GM19372 (cell line): Measurements from ENCODE around the gene ZNF609.

Experiments used
- ATAC-seq: cut with Tn5 transposase; IDR thresholded peaks from one replicate; pipeline ENCODE4 v1.9.1; 2021; ENCODE audit warnings: mild to moderate bottlenecking, low read depth, moderate library complexity; ENCODE audit not compliant: unreplicated experiment

The ZNF609 gene

DNA sequence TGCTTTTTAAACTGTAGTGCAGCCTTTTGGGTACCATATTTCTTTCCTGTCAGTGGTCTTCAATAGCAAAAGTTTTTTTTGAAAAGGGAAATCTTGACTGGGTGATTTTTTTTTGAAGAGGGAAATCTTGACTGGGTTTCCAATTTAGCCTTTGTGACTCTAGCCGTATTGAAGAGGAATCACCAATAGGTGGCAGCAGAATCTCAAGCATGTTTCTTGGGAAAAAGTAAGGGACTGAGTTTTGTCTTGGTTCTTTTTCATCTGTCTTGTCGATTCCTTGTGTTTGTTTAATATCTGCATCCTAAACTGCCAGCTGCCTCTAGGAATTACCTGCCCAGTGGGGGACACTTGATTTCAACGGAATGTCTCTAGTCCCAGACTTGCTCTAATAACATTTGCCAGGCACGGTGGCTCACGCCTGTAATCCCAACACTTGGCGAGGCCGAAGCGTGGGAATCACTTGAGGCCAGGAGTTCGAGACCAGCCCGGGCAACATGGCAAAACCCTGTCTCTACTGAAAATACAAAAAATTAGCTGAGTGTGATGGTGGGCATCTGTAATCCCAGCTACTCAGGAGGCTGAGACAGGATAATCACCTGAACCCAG is 225.9 kb downstream of the ZNF609 start:
- no peak for ATAC-seq

DNA sequence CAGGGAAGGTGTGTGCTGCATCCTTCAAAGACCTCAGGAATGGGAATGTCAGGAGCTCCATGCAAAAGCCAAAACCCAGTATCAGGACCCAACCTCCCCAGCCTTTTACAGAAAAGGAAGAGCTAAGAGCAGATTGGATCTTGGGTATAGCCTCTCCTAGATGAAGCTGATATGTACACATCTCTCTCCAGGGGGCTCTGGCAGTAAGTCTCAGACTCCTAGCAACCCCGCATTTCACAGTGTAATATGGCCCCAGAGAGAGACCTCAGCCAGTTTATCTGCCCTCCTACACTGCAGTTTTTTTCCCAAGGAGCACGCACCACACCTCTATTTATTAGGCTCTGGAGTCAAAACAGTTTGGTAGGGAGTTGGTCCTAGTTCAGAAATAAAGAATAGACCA is 226.8 kb downstream of the ZNF609 start:
- no peak for ATAC-seq

DNA sequence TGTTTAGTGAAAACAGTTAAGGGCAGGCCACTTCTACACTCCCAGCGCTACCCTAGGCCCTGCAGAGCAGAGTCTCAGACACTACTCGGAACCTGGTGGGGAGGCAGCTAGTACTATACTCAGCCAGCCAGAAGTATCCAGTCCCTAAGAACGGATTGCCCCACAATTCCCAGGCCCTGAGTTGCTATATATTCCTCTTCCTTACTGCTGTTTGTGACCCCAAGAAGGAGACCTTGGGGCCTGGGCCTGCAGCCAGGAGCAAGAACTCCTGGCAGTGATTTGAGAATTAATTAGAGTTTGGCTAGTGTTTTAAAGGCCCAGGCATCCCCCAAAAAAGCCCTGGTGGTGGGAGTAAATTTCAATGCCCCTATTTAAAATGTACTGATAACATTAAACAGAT is 227.3 kb downstream of the ZNF609 start:
- ATAC-seq, result no peak

DNA sequence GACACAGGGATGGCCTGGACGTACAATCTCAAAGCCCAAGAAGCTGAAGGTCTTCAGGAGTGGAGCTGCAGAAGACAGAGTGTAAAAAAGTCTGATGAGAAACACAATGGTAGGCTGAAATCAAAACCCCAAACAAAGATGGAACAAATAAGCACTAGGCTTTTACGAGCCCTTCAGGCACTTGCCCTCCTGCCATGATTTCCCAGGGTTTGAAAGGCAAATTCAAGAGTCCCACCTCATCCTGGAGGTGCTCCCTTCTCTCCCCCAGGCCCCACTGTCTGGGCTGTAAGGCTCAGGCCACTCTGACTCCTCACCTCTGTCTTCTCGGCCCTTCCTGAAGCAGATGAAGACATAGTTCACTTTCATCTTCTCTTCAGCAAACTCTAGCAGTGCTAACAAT is 228.4 kb downstream of the ZNF609 start:
- ATAC-seq, result no peak

DNA sequence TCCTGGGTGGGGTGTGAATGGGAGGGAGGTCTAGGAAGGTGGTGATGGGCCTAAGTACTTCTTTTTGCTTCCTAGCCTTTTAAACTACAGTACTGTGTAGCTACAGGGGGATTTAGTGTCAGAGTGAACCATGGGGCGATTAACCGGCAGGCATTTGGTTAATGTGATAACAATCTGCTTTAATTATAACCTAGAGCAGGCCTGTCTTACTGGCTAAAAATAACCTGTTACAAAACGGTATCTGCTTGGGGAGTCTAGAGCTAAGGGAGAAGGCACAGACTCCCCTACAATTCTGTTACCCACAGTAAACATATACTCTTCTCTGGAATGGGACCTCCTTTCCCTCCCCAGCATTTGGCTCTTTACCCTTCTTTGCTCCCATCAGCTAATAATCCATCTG is 229.6 kb downstream of the ZNF609 start:
- ATAC-seq, result no peak

DNA sequence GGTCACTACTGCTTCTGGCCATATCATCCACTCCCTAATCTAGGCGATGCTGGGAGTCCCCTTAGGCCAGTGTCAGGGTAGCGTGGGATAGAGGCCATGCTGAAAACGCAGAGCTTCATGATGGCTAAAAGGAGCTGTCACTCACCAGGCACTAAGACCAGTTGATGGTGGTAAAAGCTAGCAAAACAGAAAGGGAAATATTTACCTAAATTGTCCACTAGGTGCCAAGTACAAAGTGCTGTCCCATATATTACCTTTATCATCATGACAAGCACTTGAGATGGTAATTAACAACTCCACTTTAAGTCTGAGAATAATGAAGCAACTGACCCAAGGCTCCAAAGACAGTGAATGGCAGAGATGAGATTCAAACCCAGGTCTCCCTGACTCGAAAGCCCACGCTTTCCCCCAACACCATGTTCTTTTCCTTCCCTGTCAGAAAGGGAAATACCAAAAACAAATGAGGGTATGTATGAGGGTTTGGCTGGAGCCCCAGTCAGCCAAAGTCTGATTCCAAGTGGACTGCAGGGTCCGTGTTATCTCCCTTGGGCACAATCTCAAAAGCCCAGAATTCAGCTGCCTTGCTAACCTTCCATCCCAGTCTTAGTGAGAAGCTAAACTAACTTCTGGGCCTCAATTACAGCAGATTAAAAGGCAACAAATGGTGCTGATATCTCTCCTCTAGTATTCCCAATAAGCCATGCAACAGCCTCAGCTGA is 230.4 kb downstream of the ZNF609 start:
- ATAC-seq, result no peak

DNA sequence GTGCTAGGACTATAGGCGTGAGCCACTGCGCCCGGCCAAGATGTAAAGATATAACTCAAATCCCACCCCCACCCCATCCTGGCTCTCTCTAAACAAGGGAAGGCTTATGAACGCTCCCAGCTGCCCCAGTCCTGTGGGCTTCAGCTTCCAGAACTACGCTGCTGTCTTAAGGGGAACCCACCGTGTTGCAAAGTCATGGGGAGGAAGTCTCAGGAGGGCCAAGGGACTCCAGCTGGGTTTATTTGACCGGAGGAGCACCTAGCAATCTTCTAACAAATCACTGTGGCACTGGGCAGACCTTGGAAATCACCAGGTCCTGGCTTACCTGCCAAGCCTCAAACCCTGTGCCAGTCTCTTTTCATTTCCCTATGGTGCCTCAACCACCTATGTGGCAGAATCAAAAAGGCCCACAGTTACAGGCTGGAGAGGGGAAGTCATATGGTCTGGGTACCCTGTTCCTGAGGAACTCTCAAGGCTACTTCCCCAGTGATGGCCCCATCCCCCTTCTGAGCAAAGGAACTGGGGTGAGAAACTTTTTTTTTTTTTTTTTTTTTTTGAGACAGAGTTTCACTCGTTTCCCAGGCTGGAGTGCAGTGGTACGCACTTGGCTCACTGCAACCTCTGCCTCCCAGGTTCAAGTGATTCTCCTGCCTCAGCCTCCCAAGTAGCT is 231.7 kb downstream of the ZNF609 start:
- ATAC-seq, result no peak

DNA sequence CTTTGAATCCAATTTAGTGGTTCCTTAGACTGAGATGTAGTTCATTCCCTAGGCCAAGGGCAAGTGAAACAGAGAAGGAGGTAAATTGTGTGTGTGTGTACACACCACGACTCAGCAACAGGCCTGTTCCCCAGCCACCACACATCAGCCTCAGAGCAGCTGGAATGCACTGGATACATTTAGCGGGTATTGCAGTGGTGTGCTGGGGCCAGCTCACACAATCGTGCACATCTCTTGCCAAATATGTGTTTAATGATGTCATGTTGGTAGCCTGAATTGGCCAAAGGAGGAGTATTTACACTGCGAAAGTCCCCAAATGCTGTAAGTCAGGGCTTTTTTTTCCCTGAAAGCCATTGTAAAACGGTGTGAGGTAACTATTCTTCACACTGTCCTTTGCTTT is 232.8 kb downstream of the ZNF609 start:
- ATAC-seq, result no peak

DNA sequence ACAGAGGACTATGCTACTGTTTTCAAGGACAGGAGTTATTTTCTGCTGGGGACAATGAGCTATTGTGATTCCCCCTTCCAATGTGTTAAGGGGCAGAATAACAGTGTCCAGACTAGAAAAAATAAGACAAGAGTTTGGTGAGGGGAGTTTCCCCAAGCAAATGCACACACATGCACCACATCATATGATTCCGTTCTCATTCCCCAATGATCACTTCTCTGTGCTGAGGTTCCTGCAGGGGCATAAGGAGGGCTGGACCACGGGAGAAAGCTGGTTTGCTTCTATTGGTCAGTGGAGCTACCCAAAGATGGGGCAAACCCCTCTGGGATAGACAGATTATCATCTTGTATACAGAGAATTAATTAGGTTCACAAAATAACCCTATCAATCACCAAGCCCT is 234.4 kb downstream of the ZNF609 start:
- no peak for ATAC-seq

DNA sequence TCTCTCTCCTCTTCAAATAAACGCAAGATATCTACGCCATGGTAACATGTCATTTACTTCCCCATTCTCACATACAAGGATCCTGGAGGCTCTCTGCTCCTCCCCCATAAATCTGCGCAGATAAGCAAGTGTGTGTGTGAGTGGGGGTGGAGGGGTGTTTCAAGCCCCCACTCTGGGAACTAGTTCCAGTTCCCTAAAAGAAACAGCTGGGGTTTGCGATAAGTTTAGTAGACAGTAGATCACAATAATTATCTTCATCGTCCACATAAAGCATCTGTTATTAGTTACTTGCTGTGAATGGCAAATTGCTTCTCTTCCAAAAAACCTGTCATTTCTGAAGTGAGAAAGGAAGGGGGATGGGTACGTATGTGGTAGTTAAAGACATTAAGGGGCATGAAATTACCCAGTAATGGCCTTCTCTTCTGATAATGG is 235.2 kb downstream of the ZNF609 start:
- no peak for ATAC-seq

DNA sequence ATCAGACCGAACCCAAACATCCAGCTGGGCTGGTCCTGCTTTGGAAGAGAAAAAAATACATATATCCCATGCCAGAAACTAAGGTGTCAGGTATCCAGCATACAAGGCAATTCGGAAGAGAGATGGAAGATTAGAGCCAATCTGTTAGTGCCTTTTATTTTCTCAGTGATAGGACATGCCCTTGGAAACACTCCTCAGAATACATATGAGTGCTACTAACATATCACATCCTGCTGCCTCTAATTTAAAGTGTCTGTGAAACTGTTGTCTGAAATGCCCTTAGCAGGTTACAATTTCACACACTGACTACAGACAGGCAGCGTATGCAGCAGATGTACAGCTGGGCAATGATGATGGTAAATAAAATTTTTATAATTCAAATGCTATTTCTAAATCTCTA is 236.1 kb downstream of the ZNF609 start:
- ATAC-seq, result no peak

DNA sequence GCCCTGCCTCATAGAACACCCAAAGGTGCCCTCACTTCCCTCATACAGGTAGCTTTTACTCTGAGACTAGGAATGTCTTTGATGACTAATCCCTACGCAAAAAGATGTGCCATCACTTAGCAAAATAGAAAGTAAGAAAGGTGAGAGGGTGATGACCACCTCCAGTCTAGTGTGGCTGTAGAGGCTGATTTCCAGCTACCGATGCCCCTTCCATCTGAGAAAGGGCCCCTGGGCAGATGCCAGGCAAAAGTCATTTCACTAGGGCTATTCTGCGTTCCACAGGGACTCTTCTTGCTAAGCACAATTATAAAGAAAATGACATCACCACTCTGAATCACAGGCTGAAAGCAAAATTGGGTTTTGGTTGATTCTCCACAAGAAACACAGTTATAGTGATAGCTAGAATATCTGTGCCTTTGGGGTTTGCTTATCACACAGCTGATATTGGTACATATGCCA is 237.6 kb downstream of the ZNF609 start:
- ATAC-seq, result no peak

DNA sequence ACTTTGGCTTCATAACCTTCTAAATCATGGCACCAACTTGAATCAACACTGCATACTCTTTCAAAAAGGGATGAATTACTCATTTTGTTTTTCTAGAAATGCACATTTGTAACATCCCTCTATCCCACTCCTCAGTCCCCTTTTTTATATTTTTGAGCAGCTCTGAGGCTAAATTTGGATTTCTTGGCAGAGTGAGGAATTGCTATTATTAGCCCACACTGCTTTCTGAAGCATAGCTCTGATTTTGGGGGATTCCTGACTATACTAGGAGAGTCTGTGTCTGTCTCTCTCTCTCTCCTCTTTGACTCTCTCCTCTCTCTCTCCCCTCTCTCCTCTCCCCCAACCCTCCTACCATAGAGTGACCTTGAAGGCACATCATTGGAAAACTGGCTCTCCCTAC is 238.4 kb downstream of the ZNF609 start:
- ATAC-seq, result no peak

DNA sequence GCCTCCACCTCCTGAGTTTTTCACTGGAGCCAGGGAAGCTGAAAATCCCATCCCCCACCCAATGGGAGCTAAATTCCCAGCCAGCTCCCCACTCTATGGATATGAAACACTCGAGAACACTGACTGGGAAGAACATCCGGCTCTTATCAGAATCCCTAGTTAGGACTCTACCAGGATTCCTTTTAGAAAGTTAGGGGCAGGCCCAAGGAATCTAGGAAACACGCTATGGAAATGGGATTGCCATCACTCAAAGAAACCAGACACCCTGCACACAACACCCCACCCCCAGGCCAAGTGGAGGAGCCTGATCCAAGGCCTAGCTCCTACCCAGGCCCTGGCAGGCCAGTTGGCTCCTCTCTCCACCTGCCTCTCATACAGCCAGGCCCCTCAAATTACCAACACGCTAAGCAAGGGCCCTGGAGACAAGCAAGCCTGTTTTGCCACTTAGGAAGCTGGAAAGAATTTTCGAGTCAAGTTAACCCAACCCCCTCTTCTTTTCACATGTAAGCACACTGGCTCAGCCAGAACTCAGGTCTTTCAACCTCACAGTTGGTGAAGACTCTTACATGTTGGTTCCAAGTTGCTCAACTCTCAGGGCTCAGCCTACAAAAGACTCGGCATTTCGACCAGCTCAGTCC is 239.5 kb downstream of the ZNF609 start:
- ATAC-seq, result no peak

DNA sequence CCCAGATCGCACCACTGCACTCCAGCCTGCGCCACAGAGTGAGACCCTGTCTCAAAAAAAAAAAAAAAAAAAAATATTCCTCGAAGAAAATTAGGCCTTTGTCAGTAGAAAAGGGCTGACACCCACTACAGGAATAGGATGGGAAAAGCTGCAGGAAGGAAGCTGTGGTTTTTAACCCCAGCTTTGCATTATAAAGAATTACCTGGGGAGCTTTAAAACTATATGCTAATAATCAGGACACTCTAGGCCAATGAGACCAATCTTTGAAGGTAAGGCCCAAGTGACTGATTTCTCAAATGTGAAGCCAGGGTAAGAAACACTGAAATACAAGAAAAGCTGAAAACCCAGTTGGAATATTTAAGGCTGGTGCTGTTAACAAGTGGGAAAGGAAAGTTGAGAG is 240.7 kb downstream of the ZNF609 start:
- no peak for ATAC-seq

DNA sequence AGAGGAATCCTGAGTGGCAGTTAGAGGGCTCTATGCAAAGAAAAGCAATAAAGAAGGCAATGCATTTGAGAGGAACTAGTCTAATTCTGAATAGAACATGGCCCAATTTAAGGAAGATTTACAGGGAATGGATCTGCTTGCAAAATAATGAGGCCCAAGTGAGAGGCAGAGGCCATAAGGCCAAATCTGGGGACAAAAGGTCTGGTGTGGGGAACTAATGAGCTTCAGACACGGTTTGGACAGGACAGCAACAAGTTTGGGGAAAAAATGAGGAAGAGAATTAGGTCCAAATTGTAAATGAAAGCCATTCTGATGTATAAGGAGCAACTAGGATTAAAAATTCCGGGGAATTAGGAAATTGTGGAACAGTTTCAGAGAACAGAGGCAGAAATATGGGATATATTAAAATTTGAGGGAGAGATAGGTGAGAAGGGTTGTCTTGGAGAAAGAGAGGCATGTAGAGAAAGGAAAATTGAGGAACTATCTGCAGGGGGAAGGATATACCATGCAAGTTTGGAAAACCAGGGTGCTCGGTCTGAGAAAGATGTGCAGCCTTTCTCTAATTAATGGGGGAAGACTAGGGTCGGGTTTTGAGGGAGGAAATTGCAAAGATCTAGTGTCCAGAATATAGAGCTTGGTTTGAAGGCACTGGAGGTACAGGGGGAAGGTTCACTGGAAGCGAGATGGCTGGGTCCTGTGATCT is 241.3 kb downstream of the ZNF609 start:
- no peak for ATAC-seq

DNA sequence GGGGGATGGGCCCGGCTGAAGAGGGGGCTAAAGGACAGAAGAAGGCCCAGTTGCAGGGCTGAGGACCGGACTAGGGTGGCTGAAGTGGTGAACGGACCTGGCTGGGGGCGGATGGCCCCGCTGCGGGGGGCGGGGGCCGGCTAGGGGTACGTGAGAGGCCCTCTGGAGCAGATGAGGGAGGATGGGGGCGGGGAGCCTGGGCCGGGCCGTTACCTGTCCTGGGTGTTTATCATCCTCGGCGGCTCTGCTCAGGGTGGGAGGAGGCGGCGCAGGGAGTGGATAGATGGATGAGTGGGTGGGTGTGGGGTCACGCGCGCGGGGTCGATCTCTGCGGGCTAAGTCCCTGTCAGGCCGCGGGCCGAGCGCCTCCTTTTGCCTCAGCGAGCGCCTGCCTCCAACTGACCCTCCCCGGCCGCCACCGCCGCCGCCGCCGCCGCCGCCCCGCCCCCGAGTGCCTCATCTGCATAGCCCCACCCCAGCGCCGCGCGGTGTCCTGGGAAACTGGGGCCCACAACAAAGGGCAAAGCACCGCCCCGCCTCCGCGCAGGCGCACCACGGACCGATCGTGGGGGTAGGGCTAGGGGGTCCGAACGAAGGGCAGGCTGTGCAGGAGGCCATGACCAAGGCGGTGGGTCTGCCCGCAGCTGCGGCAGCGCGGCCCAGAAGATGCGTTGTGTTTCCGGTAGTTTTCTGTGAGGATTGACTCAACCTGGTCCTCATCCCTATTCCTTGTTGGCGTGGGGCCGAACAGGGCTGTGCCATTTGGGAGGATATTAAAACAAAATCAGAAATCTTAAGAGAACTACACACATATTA is 242.6 kb downstream of the ZNF609 start:
- peak; percentile 86 for ATAC-seq

DNA sequence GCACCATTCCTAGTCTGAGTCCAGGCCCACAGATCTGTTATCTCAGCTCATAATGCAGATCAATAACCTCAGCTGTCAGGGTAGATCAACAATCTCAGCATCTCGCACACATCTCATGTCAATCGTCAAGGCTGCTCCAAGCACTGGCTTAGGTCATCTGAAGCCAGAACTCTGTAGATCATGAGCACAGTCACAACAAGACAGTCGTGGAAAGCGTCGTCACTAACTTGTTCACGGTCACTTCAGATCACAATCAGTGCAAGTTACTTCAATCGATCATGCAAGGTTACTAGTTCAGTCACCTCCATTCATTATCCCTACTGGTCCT is 243.2 kb downstream of the ZNF609 start:
- ATAC-seq, result no peak

DNA sequence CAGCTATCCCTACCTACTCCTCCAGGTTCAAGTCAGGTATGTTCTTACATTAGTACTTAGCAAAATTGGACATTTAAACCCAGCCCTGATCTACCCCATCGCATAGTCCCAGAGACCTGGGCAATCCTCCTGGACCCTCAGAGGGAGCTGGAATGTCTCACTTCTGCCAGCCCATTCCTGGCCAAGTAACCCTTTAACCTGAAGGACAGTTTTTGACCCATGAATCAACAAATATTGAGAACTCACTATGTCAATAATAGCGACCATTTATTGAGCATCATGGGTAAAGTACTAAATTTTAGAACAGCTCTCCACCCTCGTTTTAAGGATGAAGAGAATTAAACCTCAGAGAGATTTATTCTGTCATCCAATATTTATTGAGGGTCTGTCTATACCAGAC is 244.6 kb downstream of the ZNF609 start:
- ATAC-seq, result no peak
